ENCODE results near the gene PRDM16. TPM values are rescaled to one million over a fixed set of nuclear protein-coding genes. Genes with fewer than 3 reads are reported as not detected.

Gene PRDM16
- total RNA-seq, 1 experiment from 2014 or later, result 22.3 TPM

GRCh38 chr1:3315399-3316339 is 246.7 kb downstream of the PRDM16 start:
- TF ChIP-seq REST (IDR thresholded peaks at IDR 0.05; ENCODE audit: insufficient read depth in 1 of 2, low read depth in 2 of 2, low read length in 1 of 2), result no peak
- no peak for TF ChIP-seq TCF7L2 (IDR thresholded peaks at IDR 0.05; ENCODE audit: low read depth, low read length)
- TF ChIP-seq CTCF (IDR thresholded peaks at IDR 0.05), result no peak
- TF ChIP-seq POLR2AphosphoS5 (IDR thresholded peaks at IDR 0.05; ENCODE audit: low read depth, low read length), result no peak
- TF ChIP-seq SIN3A (IDR thresholded peaks at IDR 0.05; ENCODE audit: borderline replicate concordance, insufficient read depth, low read depth, low read length), result no peak
- DNase-seq (ENCODE audit: low read depth, low spot score) (no peak), ATAC-seq (no peak)
- Histone ChIP-seq H3K36me3 (ENCODE audit: control insufficient read depth, insufficient read depth, low read length) (no peaks in the 10 kb centered on the region), H3K4me3 (ENCODE audit: low read depth in 2 of 2, low read length in 2 of 2) (no peak overlapping the region), H3K9me3 (ENCODE audit: control insufficient read depth, insufficient read depth, low read depth, low read length) (no peaks in the 10 kb centered on the region), H3K27ac (ENCODE audit: low read length) (peak overlapping the region; percentile 66), H3K4me1 (ENCODE audit: control insufficient read depth, insufficient read depth, low read length) (peaks cover 55% of the 10 kb centered on the region), H3K27me3 (ENCODE audit: control insufficient read depth, insufficient read depth, low read length) (no peaks in the 10 kb centered on the region)
- BruUV-seq (replicated peaks), result no TSS peak
- intact Hi-C loops (cut with micrococcal nuclease; ENCODE audit: unreplicated experiment) (no loop called here), in situ Hi-C loops (cut with HindIII; ENCODE audit: low pct_unique_long_range_greater_than_20kb, low sequenced_read_pairs) (no loop called here)
- CTCF ChIA-PET, result interaction anchor here (0.7 kb wide), 1 partner anchor 318 kb away, joined by 3 read pairs; no protein-coding TSS in a partner anchor
- POLR2A ChIA-PET, result no interaction called here

- intact Hi-C loops (cut with micrococcal nuclease; ENCODE audit: unreplicated experiment) (no loop called here), in situ Hi-C loops (cut with HindIII; ENCODE audit: low pct_unique_long_range_greater_than_20kb, low sequenced_read_pairs) (no loop called here)
- peak overlapping the region; percentile 79 for H3K27ac ChIP-seq (ENCODE audit: low read length)
- ChIA-PET CTCF (interaction anchor here (0.7 kb wide), 1 partner anchor 318 kb away, joined by 3 read pairs; no protein-coding TSS in a partner anchor), POLR2A (no interaction called here)
- peaks cover 57% of the 10 kb centered on the region for H3K4me1 ChIP-seq (ENCODE audit: control insufficient read depth, insufficient read depth, low read length)
- H3K4me3 ChIP-seq (ENCODE audit: low read depth in 2 of 2, low read length in 2 of 2), result no peak overlapping the region
- no peaks in the 10 kb centered on the region for H3K27me3 ChIP-seq (ENCODE audit: control insufficient read depth, insufficient read depth, low read length)
- H3K9me3 ChIP-seq (ENCODE audit: control insufficient read depth, insufficient read depth, low read depth, low read length), result no peaks in the 10 kb centered on the region
- TF ChIP-seq POLR2AphosphoS5 (IDR thresholded peaks at IDR 0.05; ENCODE audit: low read depth, low read length) (no peak), CTCF (IDR thresholded peaks at IDR 0.05) (no peak), REST (IDR thresholded peaks at IDR 0.05; ENCODE audit: insufficient read depth in 1 of 2, low read depth in 2 of 2, low read length in 1 of 2) (no peak), TCF7L2 (IDR thresholded peaks at IDR 0.05; ENCODE audit: low read depth, low read length) (no peak), SIN3A (IDR thresholded peaks at IDR 0.05; ENCODE audit: borderline replicate concordance, insufficient read depth, low read depth, low read length) (no peak)
- DNase-seq (ENCODE audit: low read depth, low spot score) (peak; percentile 45), ATAC-seq (peak; percentile 9; the same call in 1 of the 2 replicates)
- no peaks in the 10 kb centered on the region for H3K36me3 ChIP-seq (ENCODE audit: control insufficient read depth, insufficient read depth, low read length)
- no TSS peak for BruUV-seq (replicated peaks)
Observed at GRCh38 chr1:3316340-3316943, 247.4 kb downstream of the PRDM16 start.
